HEK293T (cell line): Measurements from ENCODE around the gene LCK.

ENCODE experiments used
- ARNT ChIP-seq: fragments of 450-650 bp; IDR thresholded peaks from 2 replicates; pipeline ENCODE4 v1.6.1; 2017; ENCODE audit warnings: mild to moderate bottlenecking
- BHLHE40 ChIP-seq: fragments of 450-650 bp; IDR thresholded peaks from 2 replicates; pipeline ENCODE4 v1.6.1; 2016; ENCODE audit warnings: mild to moderate bottlenecking, moderate library complexity, borderline replicate concordance
- FOXA1 ChIP-seq: fragments of 450-650 bp; IDR thresholded peaks from 2 replicates; pipeline ENCODE4 v1.6.1; 2016; ENCODE audit warnings: mild to moderate bottlenecking
- FOXM1 ChIP-seq: fragments of 450-650 bp; IDR thresholded peaks from 2 replicates; pipeline ENCODE4 v1.6.1; 2017; ENCODE audit warnings: mild to moderate bottlenecking, borderline replicate concordance
- HDGF ChIP-seq: fragments of 450-650 bp; IDR thresholded peaks from 2 replicates; pipeline ENCODE4 v1.6.1; 2017; ENCODE audit warnings: antibody characterized with exemption, borderline replicate concordance
- L3MBTL2 ChIP-seq: fragments of 450-650 bp; conservative IDR thresholded peaks from 2 replicates; pipeline ENCODE4 v1.6.1; 2016; ENCODE audit warnings: mild to moderate bottlenecking
- NFRKB ChIP-seq: fragments of 450-650 bp; IDR thresholded peaks from 2 replicates; pipeline ENCODE4 v1.6.1; 2016; ENCODE audit warnings: mild to moderate bottlenecking, moderate library complexity
- SP1 ChIP-seq: fragments of 450-650 bp; IDR thresholded peaks from 2 replicates; pipeline ENCODE4 v1.6.1; 2017
- SUZ12 ChIP-seq: fragments of 450-650 bp; IDR thresholded peaks from 2 replicates; pipeline ENCODE4 v1.6.1; 2016; ENCODE audit warnings: mild to moderate bottlenecking
- TF ChIP-seq, protein P1 (sequence below): fragments of 450-650 bp; IDR thresholded peaks from 2 replicates; pipeline ENCODE4 v1.6.1; 2016

DNA sequence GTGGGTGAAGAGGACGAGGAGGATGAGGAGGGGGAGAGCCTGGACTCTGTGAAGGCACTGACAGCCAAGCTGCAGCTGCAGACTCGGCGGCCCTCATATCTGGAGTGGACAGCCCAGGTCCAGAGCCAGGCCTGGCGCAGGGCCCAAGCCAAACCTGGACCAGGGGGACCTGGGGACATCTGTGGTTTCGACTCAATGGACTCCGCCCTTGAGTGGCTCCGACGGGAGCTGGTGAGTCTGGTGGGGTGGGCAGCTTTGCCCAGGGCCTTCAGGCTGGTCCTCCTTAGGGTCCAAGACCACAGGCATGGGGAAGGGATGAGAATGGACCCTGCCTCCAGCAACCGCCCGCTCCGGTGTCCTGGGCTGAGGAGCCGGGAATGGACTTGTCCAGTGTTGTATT lies 3.6 kb upstream of the LCK start:
- TF ChIP-seq SP1 = no peak
- no peak for TF ChIP-seq SUZ12
- no peak for TF ChIP-seq HDGF
- no peak for TF ChIP-seq L3MBTL2
- TF ChIP-seq, protein P1, sequence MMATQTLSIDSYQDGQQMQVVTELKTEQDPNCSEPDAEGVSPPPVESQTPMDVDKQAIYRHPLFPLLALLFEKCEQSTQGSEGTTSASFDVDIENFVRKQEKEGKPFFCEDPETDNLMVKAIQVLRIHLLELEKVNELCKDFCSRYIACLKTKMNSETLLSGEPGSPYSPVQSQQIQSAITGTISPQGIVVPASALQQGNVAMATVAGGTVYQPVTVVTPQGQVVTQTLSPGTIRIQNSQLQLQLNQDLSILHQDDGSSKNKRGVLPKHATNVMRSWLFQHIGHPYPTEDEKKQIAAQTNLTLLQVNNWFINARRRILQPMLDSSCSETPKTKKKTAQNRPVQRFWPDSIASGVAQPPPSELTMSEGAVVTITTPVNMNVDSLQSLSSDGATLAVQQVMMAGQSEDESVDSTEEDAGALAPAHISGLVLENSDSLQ = no peak
- no peak for TF ChIP-seq NFRKB
- no peak for TF ChIP-seq ARNT
- TF ChIP-seq FOXM1 = no peak
- no peak for TF ChIP-seq BHLHE40
- TF ChIP-seq FOXA1 = no peak
